Measurements from ENCODE around the gene TRIP13. TPM values are rescaled to one million over a fixed set of nuclear protein-coding genes. Genes with fewer than 3 reads are reported as not detected.

The TRIP13 gene
- total and polyA plus RNA-seq, 9 of the 15 experiments (the other 6 are each of a cell fraction or from before 2014, with no cell fraction given): 24.1 to 116 (median 53.2) TPM

DNA sequence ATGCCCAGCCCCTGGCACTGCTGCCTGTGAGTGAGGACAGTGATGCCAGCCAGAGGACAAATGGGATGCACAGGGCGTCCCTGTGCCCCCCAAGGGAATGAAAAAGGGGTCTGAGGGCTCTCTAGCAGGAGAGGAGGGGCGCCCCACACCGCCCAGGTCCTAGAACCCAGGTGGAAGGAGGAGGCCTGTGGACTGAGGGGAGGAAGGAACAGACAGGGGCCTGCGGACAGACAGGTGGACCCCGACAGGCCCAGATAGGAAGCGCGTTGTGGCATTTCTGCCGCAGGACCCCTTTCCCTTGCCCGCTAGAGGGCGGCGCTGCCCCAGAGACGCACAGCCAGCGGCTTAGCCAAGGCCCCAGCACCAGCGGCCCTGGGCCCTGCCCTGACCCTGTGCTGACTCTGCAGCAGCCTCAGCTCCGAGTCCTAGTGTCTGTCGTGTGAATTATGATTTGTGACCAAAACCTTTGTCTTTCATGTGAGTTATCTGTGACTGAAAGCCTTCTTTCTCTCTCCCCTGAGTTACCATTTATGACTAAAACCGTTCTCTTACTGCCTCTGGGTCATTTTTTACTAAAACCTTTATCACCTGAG, 30.7 kb downstream of the TRIP13 start (continued):
- TF ChIP-seq TCF15 (CRISPR knock-in tag; IDR thresholded peaks at IDR 0.05): no peak
- no peak for TF ChIP-seq USF1 (CRISPR knock-in tag; IDR thresholded peaks at IDR 0.05)
- TF ChIP-seq GTF2F1 (IDR thresholded peaks at IDR 0.05; ENCODE audit: low read depth, low read length): no peak
- peak; percentile 63; the same call in 1 of the 2 replicates for TF ChIP-seq ZNF12 (CRISPR knock-in tag; IDR thresholded peaks at IDR 0.05)
- TF ChIP-seq CREBBP (IDR thresholded peaks at IDR 0.05; ENCODE audit: low read depth, low read length): no peak
- TF ChIP-seq, protein P1, sequence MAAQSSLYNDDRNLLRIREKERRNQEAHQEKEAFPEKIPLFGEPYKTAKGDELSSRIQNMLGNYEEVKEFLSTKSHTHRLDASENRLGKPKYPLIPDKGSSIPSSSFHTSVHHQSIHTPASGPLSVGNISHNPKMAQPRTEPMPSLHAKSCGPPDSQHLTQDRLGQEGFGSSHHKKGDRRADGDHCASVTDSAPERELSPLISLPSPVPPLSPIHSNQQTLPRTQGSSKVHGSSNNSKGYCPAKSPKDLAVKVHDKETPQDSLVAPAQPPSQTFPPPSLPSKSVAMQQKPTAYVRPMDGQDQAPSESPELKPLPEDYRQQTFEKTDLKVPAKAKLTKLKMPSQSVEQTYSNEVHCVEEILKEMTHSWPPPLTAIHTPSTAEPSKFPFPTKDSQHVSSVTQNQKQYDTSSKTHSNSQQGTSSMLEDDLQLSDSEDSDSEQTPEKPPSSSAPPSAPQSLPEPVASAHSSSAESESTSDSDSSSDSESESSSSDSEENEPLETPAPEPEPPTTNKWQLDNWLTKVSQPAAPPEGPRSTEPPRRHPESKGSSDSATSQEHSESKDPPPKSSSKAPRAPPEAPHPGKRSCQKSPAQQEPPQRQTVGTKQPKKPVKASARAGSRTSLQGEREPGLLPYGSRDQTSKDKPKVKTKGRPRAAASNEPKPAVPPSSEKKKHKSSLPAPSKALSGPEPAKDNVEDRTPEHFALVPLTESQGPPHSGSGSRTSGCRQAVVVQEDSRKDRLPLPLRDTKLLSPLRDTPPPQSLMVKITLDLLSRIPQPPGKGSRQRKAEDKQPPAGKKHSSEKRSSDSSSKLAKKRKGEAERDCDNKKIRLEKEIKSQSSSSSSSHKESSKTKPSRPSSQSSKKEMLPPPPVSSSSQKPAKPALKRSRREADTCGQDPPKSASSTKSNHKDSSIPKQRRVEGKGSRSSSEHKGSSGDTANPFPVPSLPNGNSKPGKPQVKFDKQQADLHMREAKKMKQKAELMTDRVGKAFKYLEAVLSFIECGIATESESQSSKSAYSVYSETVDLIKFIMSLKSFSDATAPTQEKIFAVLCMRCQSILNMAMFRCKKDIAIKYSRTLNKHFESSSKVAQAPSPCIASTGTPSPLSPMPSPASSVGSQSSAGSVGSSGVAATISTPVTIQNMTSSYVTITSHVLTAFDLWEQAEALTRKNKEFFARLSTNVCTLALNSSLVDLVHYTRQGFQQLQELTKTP (IDR thresholded peaks at IDR 0.05; ENCODE audit: low read depth in 1 of 2, partially characterized antibody in 2 of 2): no peak
- TF ChIP-seq U2AF2 (optimal IDR thresholded peaks at IDR 0.05; ENCODE audit: low read depth, low read length): no peak
- no peak for TF ChIP-seq RBM25 (IDR thresholded peaks at IDR 0.05; ENCODE audit: low read depth, low read length, severe bottlenecking)
- TF ChIP-seq EZH2 (IDR thresholded peaks at IDR 0.05; ENCODE audit: borderline replicate concordance, low read depth, low read length): no peak
- no peak for TF ChIP-seq COPS2 (conservative IDR thresholded peaks at IDR 0.05)
- no peak for TF ChIP-seq ZNF184 (CRISPR knock-in tag; IDR thresholded peaks at IDR 0.05)
- no peak for TF ChIP-seq ZNF212 (CRISPR knock-in tag; IDR thresholded peaks at IDR 0.05)
- TF ChIP-seq BRD9 (IDR thresholded peaks at IDR 0.05; ENCODE audit: low read depth, partially characterized antibody): no peak
- TF ChIP-seq POLR2AphosphoS2 (IDR thresholded peaks at IDR 0.05; ENCODE audit: low read length): no peak
- TF ChIP-seq SIRT6 (IDR thresholded peaks at IDR 0.05; ENCODE audit: low read depth, low read length): no peak
- no peak for TF ChIP-seq ZKSCAN1 (IDR thresholded peaks at IDR 0.05; ENCODE audit: low read depth, low read length)
- TF ChIP-seq, protein P2, sequence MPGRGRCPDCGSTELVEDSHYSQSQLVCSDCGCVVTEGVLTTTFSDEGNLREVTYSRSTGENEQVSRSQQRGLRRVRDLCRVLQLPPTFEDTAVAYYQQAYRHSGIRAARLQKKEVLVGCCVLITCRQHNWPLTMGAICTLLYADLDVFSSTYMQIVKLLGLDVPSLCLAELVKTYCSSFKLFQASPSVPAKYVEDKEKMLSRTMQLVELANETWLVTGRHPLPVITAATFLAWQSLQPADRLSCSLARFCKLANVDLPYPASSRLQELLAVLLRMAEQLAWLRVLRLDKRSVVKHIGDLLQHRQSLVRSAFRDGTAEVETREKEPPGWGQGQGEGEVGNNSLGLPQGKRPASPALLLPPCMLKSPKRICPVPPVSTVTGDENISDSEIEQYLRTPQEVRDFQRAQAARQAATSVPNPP (IDR thresholded peaks at IDR 0.05; ENCODE audit: borderline replicate concordance, insufficient read depth, insufficient read length): no peak
- TF ChIP-seq RBM17 (IDR thresholded peaks at IDR 0.05; ENCODE audit: borderline replicate concordance, low read depth, low read length): no peak
- TF ChIP-seq FUS (optimal IDR thresholded peaks at IDR 0.05; ENCODE audit: low read depth, low read length): no peak
- TF ChIP-seq ZNF134 (CRISPR knock-in tag; conservative IDR thresholded peaks at IDR 0.05): no peak
- TF ChIP-seq RBM15 (IDR thresholded peaks at IDR 0.05; ENCODE audit: insufficient read depth, low read length): no peak

Measured in K562 (cell line).